Limb (tissue), 2 donors: Measurements from ENCODE around the gene MKI67.
A peak's percentile ranks its signal among the peaks of the same experiment; 100 is the strongest.
"Not testable (repeated sequence)": the region's sequence is repeated elsewhere in the genome, so short reads cannot be mapped to it uniquely, and the experiment has no call there.

Experiments used
- DNase-seq, 2 donors: peaks; one replicate each; pipeline ENCODE4 v3.0.0-alpha.2; 2016; ENCODE audit errors: extremely low spot score in 2 of 2

MKI67 gene

GRCh38 chr10:128149267-128150014, 23.2 kb upstream of the MKI67 start:
- DNase-seq, result no peak

DNA sequence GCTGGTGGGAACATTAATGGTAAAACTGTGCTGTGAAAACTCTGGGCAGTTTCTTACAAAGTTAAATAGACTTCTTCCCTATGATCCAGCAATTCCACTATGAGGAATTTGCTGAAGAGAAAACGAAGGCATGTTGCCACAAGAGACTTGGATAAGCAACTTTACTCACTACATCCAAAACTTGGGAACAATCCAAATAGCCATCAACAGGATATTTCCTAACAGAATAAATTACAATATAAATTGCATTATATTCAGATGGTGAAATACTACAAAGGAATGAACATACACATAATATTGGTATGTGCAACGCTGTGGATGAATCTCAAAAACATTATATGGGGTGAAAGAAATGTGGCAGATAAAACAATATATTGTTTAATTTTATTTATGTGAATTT, 21.4 kb upstream of the MKI67 start:
- DNase-seq, result peak in 1 of 2 donors; percentile 24

- DNase-seq, result no peak
Observed at GRCh38 chr10:128147064-128147463, 20.8 kb upstream of the MKI67 start.

DNA sequence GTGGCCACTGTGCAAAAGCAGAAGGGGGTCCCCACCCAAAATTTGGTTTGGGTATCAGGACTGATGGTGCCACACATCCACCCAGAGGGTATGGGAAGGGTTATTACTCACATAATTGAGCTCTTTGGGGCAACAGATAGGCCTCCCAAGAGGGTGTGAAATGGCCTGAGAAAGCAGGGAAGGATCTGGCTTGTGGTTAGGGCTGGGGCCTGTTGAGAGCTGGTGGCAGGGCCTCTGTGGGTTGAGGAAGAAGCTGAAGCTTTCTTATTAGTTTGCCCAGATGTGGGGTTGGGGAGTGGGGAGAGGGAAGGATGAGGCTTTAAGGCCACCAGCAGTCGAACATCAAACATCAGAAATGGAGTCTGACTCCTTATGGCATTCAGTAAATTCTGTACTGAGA, 18.3 kb upstream of the MKI67 start:
- DNase-seq, result no peak

GRCh38 chr10:128143531-128143930, 17.3 kb upstream of the MKI67 start:
- no peak for DNase-seq

- DNase-seq, result no peak
Observed at GRCh38 chr10:128140425-128140824, 14.2 kb upstream of the MKI67 start.

DNA sequence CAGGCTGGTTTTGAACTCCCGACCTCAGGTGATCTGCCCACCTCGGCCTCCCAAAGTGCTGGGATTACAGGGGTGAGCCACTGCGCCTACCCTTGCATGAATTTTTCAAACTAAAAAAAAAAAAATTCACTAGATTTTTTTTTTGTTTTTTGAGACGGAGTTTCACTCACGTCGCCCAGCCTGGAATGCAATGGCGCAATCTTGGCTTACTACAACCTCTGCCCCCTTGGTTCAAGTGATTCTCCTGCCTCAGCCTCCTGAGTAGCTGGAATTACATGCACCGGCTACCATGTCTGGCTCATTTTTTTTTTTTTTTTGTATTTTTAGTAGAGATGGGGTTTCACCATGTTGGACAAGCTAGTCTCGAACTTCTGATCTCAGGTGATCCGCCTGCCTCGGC, 12.2 kb upstream of the MKI67 start:
- not testable (repeated sequence) for DNase-seq

DNA sequence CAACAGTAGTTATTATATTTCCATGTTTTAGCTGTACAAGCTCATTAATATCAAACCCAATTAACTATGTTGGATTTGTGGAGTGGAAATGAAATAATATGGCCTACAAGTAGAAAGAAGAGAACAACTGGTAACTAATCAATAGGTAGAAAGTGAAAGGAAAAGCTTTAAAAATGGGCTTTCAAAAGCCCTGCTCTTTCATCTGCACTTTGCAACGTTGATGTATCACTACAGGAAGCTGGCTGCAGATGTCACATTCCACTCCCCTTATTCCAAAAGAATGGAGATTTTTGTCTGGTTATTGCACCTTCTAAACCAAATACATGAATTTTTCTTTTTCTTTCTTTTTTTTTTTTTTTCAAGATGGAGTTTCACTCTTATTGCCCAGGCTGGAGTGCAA, 11.7 kb upstream of the MKI67 start:
- DNase-seq, result no peak

- DNase-seq, result no peak
Observed at GRCh38 chr10:128130051-128130450, 3.8 kb upstream of the MKI67 start.

DNA sequence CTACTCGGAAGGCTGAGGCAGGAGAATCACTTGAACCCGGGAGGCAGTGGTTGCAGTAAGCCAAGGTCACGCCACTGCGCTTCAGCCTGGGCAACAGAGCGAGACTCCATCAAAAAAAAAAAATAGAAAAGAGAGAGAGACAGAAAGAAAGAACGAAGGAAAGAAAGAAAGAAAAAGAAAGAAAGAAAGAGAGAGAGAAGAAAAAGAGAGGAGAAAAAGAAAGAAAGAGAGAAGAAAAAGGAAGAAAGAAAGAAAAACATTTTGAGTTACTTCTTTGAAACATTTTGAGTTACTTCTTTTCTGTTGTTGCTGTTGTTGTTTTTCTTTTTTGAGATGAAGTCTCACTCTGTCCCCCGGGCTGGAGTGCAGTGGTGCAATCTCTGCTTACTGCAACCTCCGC, 2.4 kb upstream of the MKI67 start:
- DNase-seq, result no peak

GRCh38 chr10:128125416-128125943, 743 bp downstream of the MKI67 start:
- no peak for DNase-seq

DNA sequence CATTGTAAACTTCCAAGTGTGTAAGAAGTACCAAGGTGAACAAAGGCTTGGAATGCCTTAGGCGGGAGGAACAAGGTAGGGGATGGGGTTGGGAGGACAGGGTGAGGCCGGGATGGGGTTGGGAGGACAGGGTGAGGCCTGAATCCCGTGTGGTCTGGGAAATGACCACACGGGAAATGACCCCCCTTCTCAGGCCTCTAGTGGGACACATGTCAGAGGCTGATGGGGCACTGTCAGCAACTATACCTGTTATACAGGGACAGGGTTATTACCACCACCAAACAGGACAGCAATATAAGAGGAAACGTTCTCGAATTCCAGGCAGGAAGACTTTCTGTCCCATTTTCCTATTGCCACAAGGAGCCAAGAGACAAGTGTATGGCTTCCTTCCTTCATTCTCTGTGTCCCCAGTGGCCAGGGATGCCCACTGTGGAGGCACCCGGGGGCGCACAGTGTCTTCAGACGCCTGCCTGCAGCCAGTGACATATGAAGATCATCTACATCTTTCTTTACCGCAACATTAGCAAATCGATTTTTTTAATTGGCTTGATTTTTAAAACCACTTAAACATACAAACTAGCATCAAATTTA, 1.3 kb downstream of the MKI67 start:
- DNase-seq, result no peak

GRCh38 chr10:128123846-128124245, 2.4 kb downstream of the MKI67 start:
- no peak for DNase-seq

DNA sequence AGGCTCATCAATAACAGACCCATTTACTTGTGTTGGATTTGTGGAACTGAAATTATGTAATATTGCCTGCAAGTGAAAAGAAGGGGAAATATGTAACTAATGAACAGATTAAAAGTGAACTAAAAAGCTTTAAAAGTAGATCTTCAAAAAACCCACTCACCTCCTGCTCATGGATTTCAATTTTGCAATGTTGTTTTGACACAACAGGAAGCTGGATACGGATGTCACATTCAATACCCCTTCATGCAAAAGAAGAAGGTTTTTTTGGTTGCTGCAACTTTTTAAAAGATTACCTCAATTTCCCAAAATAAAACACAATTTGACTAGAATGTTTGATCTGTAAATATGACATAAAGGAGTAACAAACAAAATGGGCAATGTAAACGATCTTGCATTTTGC, 3.3 kb downstream of the MKI67 start:
- no peak for DNase-seq

DNA sequence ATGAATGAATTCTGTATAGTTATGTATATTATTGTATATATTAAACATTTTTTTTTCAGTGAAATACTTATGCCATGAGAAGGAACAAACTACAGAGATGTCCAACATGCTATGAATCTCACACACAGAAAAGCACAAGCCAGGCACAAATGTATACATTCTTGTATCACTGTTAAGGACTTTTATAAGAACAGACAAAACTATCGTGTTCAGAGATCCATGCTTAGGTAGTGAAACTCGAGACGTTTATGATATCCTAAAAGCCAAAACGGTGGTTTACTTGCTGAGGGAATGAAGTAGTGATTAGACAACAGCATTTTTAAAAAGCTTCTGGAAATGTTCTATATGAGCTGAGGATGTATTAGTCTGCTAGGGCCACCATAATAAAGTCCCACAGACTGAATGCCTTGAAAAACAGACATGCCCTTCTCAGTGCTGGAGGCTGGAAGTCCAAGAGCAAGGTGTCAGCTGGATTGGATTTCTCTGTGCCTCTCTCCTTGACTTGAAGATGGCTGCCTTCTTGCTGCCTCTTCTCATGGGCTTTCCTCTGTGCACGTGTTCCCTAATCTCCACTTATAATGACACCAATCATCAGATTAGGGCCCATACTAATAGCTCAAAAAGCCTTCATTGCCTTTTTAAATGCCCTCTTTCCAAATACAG, 4.3 kb downstream of the MKI67 start:
- DNase-seq, result no peak

- DNase-seq, result no peak
Observed at GRCh38 chr10:128116851-128117615, 9.2 kb downstream of the MKI67 start.

GRCh38 chr10:128116187-128116586, 10.0 kb downstream of the MKI67 start:
- no peak for DNase-seq

DNA sequence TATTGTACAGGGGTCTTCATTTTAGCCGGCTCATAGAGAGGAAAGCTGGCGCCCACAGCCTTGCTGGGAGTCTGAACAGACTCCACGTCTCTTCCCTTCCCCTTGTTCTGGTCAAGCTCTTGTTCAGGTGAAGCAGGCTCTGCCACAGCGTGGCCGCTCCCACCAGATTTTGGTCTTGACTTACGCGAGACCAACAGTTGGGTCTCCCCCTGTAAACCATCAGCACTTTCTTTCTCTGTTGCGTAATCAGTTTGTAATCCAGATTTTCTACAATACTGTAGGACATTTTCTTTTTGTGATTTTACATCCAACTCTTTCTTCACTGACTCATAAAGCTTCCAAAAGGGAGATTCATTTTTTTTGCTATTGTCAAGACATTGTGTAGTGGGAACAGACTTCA, 10.9 kb downstream of the MKI67 start:
- DNase-seq, result no peak

- DNase-seq, result no peak
Observed at GRCh38 chr10:128114901-128115300, 11.3 kb downstream of the MKI67 start.

- DNase-seq, result no peak
Observed at GRCh38 chr10:128113026-128113425, 13.2 kb downstream of the MKI67 start.

- no peak for DNase-seq
Observed at GRCh38 chr10:128111696-128112095, 14.5 kb downstream of the MKI67 start.

DNA sequence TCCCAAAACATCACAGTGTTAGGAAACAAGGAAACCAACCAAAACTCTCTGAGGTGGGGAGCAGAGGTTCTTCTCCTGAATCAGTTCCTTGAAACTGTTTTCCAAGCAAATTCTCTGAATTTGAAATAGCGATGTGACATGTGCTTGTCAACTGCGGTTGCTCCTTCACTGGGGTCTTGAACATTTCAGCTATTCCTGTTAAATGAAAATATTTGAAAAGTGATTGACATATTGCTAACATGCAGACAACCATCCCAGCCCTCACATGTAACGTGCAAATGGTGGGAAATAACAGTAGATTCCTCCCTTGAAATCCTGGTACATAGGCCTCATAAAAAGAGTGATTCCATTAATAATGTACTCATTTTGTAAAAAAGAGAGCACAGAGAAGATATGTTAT, 15.9 kb downstream of the MKI67 start:
- DNase-seq, result no peak
